ENCODE measurements around the gene RPS6KA3. TPM values are rescaled to one million over a fixed set of nuclear protein-coding genes. Genes with fewer than 3 reads are reported as not detected.
"Not testable (repeated sequence)": the region's sequence is repeated elsewhere in the genome, so short reads cannot be mapped to it uniquely, and the experiment has no call there.

The RPS6KA3 gene
- total RNA-seq, 4 donors from 2014 or later: 33.8 to 55.4 (median 46.4) TPM

- Histone ChIP-seq H3K36me3 (no peaks in the 10 kb centered on the region), H3K27ac (no peak overlapping the region), H3K4me3 (no peak overlapping the region), H3K27me3 (no peaks in the 10 kb centered on the region), H3K4me1 (no peaks in the 10 kb centered on the region), H3K9me3 (no peaks in the 10 kb centered on the region)
- WGBS, 2 donors (ENCODE audit: low coverage in 1 of 2): no CpG with 5 or more reads among the region's 6 CpGs
- ATAC-seq: peak; percentile 25
- TF ChIP-seq POLR2A (IDR thresholded peaks at IDR 0.05) (no peak), CTCF (IDR thresholded peaks at IDR 0.05) (peak; percentile 17 to 60 (median 30)), POLR2AphosphoS5 (IDR thresholded peaks at IDR 0.05) (no peak), EP300 (IDR thresholded peaks at IDR 0.05) (no peak)
Observed at GRCh38 chrX:20252381-20253231, 14.1 kb downstream of the RPS6KA3 start.

- no peak overlapping the region for H3K4me3 ChIP-seq
Observed at GRCh38 chrX:20251691-20252090, 15.0 kb downstream of the RPS6KA3 start.

GRCh38 chrX:20250146-20250545 is 16.6 kb downstream of the RPS6KA3 start:
- H3K36me3 ChIP-seq, H3K4me1 ChIP-seq, H3K27ac ChIP-seq, H3K27me3 ChIP-seq, H3K4me3 ChIP-seq, ATAC-seq, H3K9me3 ChIP-seq: not testable (repeated sequence)

More at GRCh38 chrX:20251691-20252090, 15.0 kb downstream of the RPS6KA3 start:
- Histone ChIP-seq H3K27ac (no peak overlapping the region), H3K4me1 (no peaks in the 10 kb centered on the region), H3K36me3 (no peaks in the 10 kb centered on the region), H3K27me3 (no peaks in the 10 kb centered on the region), H3K9me3 (no peaks in the 10 kb centered on the region)
- TF ChIP-seq EP300 (IDR thresholded peaks at IDR 0.05) (no peak), POLR2AphosphoS5 (IDR thresholded peaks at IDR 0.05) (no peak), POLR2A (IDR thresholded peaks at IDR 0.05) (no peak), CTCF (IDR thresholded peaks at IDR 0.05) (no peak)
- no peak for ATAC-seq

- H3K4me3 ChIP-seq: no peak overlapping the region
- H3K27me3 ChIP-seq: no peaks in the 10 kb centered on the region
- WGBS, 2 donors (ENCODE audit: low coverage in 1 of 2): 83 to 94% methylated on average over 6 of the region's 7 CpGs
- H3K4me1 ChIP-seq: no peaks in the 10 kb centered on the region
- H3K9me3 ChIP-seq: no peaks in the 10 kb centered on the region
- no peaks in the 10 kb centered on the region for H3K36me3 ChIP-seq
- ATAC-seq: no peak
- no peak overlapping the region for H3K27ac ChIP-seq
- TF ChIP-seq EP300 (IDR thresholded peaks at IDR 0.05) (no peak), CTCF (IDR thresholded peaks at IDR 0.05) (no peak), POLR2AphosphoS5 (IDR thresholded peaks at IDR 0.05) (no peak), POLR2A (IDR thresholded peaks at IDR 0.05) (no peak)
Observed at GRCh38 chrX:20248592-20249192, 18.0 kb downstream of the RPS6KA3 start.

- Histone ChIP-seq H3K36me3 (no peaks in the 10 kb centered on the region), H3K4me1 (no peaks in the 10 kb centered on the region), H3K9me3 (no peaks in the 10 kb centered on the region), H3K27ac (no peak overlapping the region), H3K4me3 (no peak overlapping the region), H3K27me3 (no peaks in the 10 kb centered on the region)
- no peak for ATAC-seq
- 75 to 76% methylated on average over 2 of the region's 2 CpGs for WGBS, 2 donors (ENCODE audit: low coverage in 1 of 2)
- TF ChIP-seq POLR2A (IDR thresholded peaks at IDR 0.05): no peak
- TF ChIP-seq CTCF (IDR thresholded peaks at IDR 0.05): no peak
- TF ChIP-seq EP300 (IDR thresholded peaks at IDR 0.05): no peak
- TF ChIP-seq POLR2AphosphoS5 (IDR thresholded peaks at IDR 0.05): no peak
Observed at GRCh38 chrX:20244931-20245330, 21.8 kb downstream of the RPS6KA3 start.
